GM12878 (cell line): Measurements from ENCODE around the gene OCRL. TPM values are rescaled to one million over a fixed set of nuclear protein-coding genes. Genes with fewer than 3 reads are reported as not detected.

Experiments
- CHD1 ChIP-seq: IDR thresholded peaks from 2 replicates; pipeline ENCODE4 v1.6.1; 2012; ENCODE audit warnings: low read depth, low read length, improper control_type of control experiment
- EED ChIP-seq: sonication (generic); IDR thresholded peaks from 2 replicates; pipeline ENCODE4 v1.6.1; 2016; ENCODE audit warnings: antibody characterized with exemption, low read depth
- EGR1 ChIP-seq, 2 experiments: IDR thresholded peaks; 1 replicate in 1 of 2; 2 replicates in 1 of 2; pipeline ENCODE4 v1.6.1; 2011 to 2012; ENCODE audit warnings: low read depth in 2 of 2, low read length in 2 of 2, borderline replicate concordance in 1 of 2, mild to moderate bottlenecking in 1 of 2, moderate library complexity in 1 of 2
- MAX ChIP-seq: IDR thresholded peaks from 2 replicates; pipeline ENCODE4 v1.6.1; 2012; ENCODE audit warnings: low read depth, low read length, improper control_type of control experiment
- NR2C2 ChIP-seq: IDR thresholded peaks from 2 replicates; pipeline ENCODE4 v1.6.1; 2011; ENCODE audit warnings: borderline replicate concordance, low read depth; ENCODE audit not compliant: control insufficient read depth, insufficient read length
- PML ChIP-seq: IDR thresholded peaks from 2 replicates; pipeline ENCODE4 v1.6.1; 2012; ENCODE audit warnings: low read length, inconsistent platforms
- TARDBP ChIP-seq: IDR thresholded peaks from 2 replicates; pipeline ENCODE4 v1.6.1; 2016; ENCODE audit warnings: borderline replicate concordance
- ZNF207 ChIP-seq: fragments of 450-650 bp; IDR thresholded peaks from 2 replicates; pipeline ENCODE4 v1.6.1; 2014; ENCODE audit warnings: antibody characterized with exemption, mild to moderate bottlenecking, borderline replicate concordance
- polyA plus RNA-seq, 11 experiments: library from polyadenylated mRNA; depleted of rRNA in 4 of 11; unstranded in 6 of 11; stranded (reverse) in 5 of 11; fragments of >200 nt; fragmentation: Nextera tagmentation in 4 of 11; fragmentation: Illumina TruSeq in 1 of 11; extraction: Ambion mirVana in 4 of 11; extraction: Trizol in 1 of 11; gene quantifications; 1 replicate in 1 of 11; 2 replicates in 10 of 11; pipeline versions ENCODE4 v1.2.1 to v1.2.3, GENCODE V29; 2011 to 2016; ENCODE audit warnings: inconsistent platforms in 2 of 11, missing spikeins in 2 of 11, low read depth in 1 of 11
- total RNA-seq, 4 experiments: library from RNA; depleted of rRNA in 3 of 4; stranded (reverse); fragments of >200 nt in 3 of 4; fragmentation: Illumina TruSeq in 1 of 4; extraction: Trizol in 1 of 4; gene quantifications; 2 replicates each; pipeline versions ENCODE4 v1.2.1 to v1.2.3, GENCODE V29; 2013 to 2021
- TF ChIP-seq, protein P1 (sequence below): IDR thresholded peaks from 2 replicates; pipeline ENCODE4 v1.6.1; 2012; ENCODE audit warnings: improper control_type of control experiment, low read depth, low read length; ENCODE audit not compliant: insufficient replicate concordance

OCRL gene
- total and polyA plus RNA-seq, 10 of the 15 experiments (the other 5 are each of a cell fraction or from before 2014, with no cell fraction given), result 0.53 to 4.4 (median 2.3) TPM

DNA sequence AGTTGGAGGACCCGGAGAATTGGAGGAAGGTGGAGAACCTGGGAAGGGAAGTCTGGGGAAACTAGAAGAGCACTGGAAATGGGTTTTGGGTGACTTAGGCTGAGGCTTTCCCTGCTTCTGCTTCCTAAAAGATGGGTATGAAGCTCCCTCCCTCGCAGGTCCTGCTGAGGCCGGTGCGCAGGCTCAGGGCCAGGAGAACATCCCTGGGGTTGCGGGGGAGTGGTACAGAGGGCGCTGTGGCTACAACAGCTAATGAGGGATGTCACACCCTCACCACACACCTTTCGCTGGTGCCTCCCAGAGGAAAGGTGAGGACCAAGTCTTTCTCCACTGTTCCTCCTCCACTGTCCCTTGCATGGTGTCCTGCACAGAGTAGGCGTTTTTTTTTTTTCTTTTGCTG lies 98.9 kb downstream of the OCRL start (continued):
- TF ChIP-seq TARDBP, result no peak
- TF ChIP-seq MAX, result no peak
- TF ChIP-seq NR2C2, result no peak
- no peak for TF ChIP-seq ZNF207
- TF ChIP-seq, protein P1, sequence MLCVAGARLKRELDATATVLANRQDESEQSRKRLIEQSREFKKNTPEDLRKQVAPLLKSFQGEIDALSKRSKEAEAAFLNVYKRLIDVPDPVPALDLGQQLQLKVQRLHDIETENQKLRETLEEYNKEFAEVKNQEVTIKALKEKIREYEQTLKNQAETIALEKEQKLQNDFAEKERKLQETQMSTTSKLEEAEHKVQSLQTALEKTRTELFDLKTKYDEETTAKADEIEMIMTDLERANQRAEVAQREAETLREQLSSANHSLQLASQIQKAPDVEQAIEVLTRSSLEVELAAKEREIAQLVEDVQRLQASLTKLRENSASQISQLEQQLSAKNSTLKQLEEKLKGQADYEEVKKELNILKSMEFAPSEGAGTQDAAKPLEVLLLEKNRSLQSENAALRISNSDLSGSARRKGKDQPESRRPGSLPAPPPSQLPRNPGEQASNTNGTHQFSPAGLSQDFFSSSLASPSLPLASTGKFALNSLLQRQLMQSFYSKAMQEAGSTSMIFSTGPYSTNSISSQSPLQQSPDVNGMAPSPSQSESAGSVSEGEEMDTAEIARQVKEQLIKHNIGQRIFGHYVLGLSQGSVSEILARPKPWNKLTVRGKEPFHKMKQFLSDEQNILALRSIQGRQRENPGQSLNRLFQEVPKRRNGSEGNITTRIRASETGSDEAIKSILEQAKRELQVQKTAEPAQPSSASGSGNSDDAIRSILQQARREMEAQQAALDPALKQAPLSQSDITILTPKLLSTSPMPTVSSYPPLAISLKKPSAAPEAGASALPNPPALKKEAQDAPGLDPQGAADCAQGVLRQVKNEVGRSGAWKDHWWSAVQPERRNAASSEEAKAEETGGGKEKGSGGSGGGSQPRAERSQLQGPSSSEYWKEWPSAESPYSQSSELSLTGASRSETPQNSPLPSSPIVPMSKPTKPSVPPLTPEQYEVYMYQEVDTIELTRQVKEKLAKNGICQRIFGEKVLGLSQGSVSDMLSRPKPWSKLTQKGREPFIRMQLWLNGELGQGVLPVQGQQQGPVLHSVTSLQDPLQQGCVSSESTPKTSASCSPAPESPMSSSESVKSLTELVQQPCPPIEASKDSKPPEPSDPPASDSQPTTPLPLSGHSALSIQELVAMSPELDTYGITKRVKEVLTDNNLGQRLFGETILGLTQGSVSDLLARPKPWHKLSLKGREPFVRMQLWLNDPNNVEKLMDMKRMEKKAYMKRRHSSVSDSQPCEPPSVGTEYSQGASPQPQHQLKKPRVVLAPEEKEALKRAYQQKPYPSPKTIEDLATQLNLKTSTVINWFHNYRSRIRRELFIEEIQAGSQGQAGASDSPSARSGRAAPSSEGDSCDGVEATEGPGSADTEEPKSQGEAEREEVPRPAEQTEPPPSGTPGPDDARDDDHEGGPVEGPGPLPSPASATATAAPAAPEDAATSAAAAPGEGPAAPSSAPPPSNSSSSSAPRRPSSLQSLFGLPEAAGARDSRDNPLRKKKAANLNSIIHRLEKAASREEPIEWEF, result no peak
- no peak for TF ChIP-seq EED
- no peak for TF ChIP-seq PML
- no peak for TF ChIP-seq CHD1
- no peak for TF ChIP-seq EGR1 (IDR thresholded peaks at IDR 0.05; ENCODE audit: borderline replicate concordance in 1 of 2, low read depth in 2 of 2, low read length in 2 of 2)
